MM.1S (cell line): ENCODE measurements around the gene CD207.

ENCODE experiments used
- EZH2 ChIP-seq: fragments of 300-600 bp; sonication (generic); optimal IDR thresholded peaks from 2 replicates; pipeline ENCODE3; 2017; ENCODE audit warnings: low read depth, mild to moderate bottlenecking, antibody characterized with exemption, low read length, mixed read lengths
- EZH2phosphoT487 ChIP-seq: fragments of 300-600 bp; sonication (generic); IDR thresholded peaks from 2 replicates; pipeline ENCODE4 v1.6.1; 2018; ENCODE audit warnings: antibody characterized with exemption, low read length
- TF ChIP-seq, protein P1 (sequence below): fragments of 300-600 bp; sonication (generic); IDR thresholded peaks from 2 replicates; pipeline ENCODE4 v1.5.1; 2016; ENCODE audit warnings: antibody characterized with exemption, low read length, mixed read lengths

DNA sequence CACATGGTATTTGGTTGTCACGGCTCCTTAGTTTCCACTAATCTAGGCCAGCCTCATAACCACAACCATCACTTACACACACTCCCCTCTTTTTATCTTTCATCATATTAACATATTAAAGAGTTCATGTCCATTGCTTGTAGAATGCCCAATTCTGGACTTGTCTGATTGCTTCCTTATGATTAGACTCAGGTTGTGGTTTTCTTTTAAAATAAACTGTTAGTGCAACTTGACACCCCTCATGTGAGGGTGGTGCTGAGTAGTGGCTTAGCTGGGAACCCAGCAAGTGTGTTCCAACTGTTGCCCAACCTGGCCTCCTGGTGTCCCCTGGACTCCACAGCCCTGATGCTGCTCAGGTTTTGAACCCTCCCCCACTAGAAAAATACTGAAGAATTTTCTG, 20.1 kb upstream of the CD207 start:
- TF ChIP-seq, protein P1, sequence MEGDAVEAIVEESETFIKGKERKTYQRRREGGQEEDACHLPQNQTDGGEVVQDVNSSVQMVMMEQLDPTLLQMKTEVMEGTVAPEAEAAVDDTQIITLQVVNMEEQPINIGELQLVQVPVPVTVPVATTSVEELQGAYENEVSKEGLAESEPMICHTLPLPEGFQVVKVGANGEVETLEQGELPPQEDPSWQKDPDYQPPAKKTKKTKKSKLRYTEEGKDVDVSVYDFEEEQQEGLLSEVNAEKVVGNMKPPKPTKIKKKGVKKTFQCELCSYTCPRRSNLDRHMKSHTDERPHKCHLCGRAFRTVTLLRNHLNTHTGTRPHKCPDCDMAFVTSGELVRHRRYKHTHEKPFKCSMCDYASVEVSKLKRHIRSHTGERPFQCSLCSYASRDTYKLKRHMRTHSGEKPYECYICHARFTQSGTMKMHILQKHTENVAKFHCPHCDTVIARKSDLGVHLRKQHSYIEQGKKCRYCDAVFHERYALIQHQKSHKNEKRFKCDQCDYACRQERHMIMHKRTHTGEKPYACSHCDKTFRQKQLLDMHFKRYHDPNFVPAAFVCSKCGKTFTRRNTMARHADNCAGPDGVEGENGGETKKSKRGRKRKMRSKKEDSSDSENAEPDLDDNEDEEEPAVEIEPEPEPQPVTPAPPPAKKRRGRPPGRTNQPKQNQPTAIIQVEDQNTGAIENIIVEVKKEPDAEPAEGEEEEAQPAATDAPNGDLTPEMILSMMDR, result no peak
- no peak for TF ChIP-seq EZH2phosphoT487
- no peak for TF ChIP-seq EZH2
